DOHH2 (cell line): ENCODE data around the gene HEXA.

Source experiments
- H3F3A ChIP-seq: fragments of 200-600 bp; sonication (generic), shearing (Covaris generic); 2 replicates; pipeline ENCODE4 v1.6.0; 2016; ENCODE audit warnings: antibody characterized with exemption, mild to moderate bottlenecking; ENCODE audit not compliant: control insufficient read depth, insufficient read depth
- H3K27ac ChIP-seq: fragments of 200-600 bp; sonication (generic); 2 replicates; pipeline ENCODE4 v1.5.1; 2014; ENCODE audit warnings: low read depth, mild to moderate bottlenecking, low read length, moderate library complexity
- H3K27me3 ChIP-seq: fragments of 200-600 bp; sonication (generic); 2 replicates; pipeline ENCODE4 v1.6.1; 2014; ENCODE audit warnings: mild to moderate bottlenecking, low read length, mixed read lengths; ENCODE audit not compliant: control insufficient read depth
- H3K36me3 ChIP-seq: fragments of 200-600 bp; sonication (generic); 2 replicates; pipeline ENCODE4 v1.6.1; 2014; ENCODE audit warnings: mild to moderate bottlenecking, low read length, moderate library complexity, mixed read lengths; ENCODE audit not compliant: control insufficient read depth
- H3K4me1 ChIP-seq: fragments of 200-600 bp; sonication (generic); 2 replicates; pipeline ENCODE4 v1.6.1; 2014; ENCODE audit warnings: mild to moderate bottlenecking, low read length, mixed read lengths; ENCODE audit not compliant: control insufficient read depth
- H3K4me2 ChIP-seq: fragments of 200-600 bp; sonication (generic); 2 replicates; pipeline ENCODE4 v1.6.0; 2014; ENCODE audit warnings: mild to moderate bottlenecking, low read length, moderate library complexity
- H3K4me3 ChIP-seq: fragments of 200-600 bp; sonication (generic); 2 replicates; pipeline ENCODE4 v1.5.1; 2014; ENCODE audit warnings: mild to moderate bottlenecking, low read length, mixed read lengths
- H3K79me2 ChIP-seq: fragments of 200-600 bp; sonication (generic); 2 replicates; pipeline ENCODE4 v1.6.1; 2014; ENCODE audit warnings: mild to moderate bottlenecking, low read length, mixed read lengths; ENCODE audit not compliant: control insufficient read depth
- H3K9me2 ChIP-seq: fragments of 200-600 bp; sonication (generic); replicated peaks from 2 replicates; pipeline ENCODE4 v1.6.1; 2014; ENCODE audit warnings: mild to moderate bottlenecking, low read length, mixed read lengths; ENCODE audit not compliant: control insufficient read depth
- H3K9me3 ChIP-seq: fragments of 200-600 bp; sonication (generic); 2 replicates; pipeline ENCODE4 v1.6.1; 2014; ENCODE audit warnings: antibody characterized with exemption, low read length, mixed read lengths; ENCODE audit not compliant: control insufficient read depth, insufficient read depth
- H4K20me1 ChIP-seq: fragments of 200-600 bp; sonication (generic); 2 replicates; pipeline ENCODE4 v1.6.0; 2014; ENCODE audit warnings: low read depth, mild to moderate bottlenecking, antibody characterized with exemption, low read length, moderate library complexity; ENCODE audit not compliant: control insufficient read depth, insufficient read depth
- CTCF ChIP-seq: fragments of 200-600 bp; sonication (generic); IDR thresholded peaks from one replicate; pipeline ENCODE4 v1.5.1; 2014; ENCODE audit warnings: antibody characterized with exemption, mild to moderate bottlenecking, low read depth, low read length; ENCODE audit not compliant: poor library complexity, severe bottlenecking
- EZH2phosphoT487 ChIP-seq: fragments of 200-600 bp; sonication (generic); IDR thresholded peaks from 2 replicates; pipeline ENCODE4 v1.6.1; 2017; ENCODE audit warnings: borderline replicate concordance, mild to moderate bottlenecking, antibody characterized with exemption, low read length, moderate library complexity, mixed read lengths

Gene HEXA

GRCh38 chr15:72318408-72318942 lies 57.3 kb downstream of the HEXA start:
- no peaks in the 10 kb centered on the region for H3K36me3 ChIP-seq
- H3K27me3 ChIP-seq = peaks cover 29% of the 10 kb centered on the region
- H3K27ac ChIP-seq = no peak overlapping the region
- H4K20me1 ChIP-seq = no peaks in the 10 kb centered on the region
- H3K9me3 ChIP-seq = no peaks in the 10 kb centered on the region
- no peak overlapping the region for H3K4me2 ChIP-seq
- no peaks in the 10 kb centered on the region for H3F3A ChIP-seq
- no peaks in the 10 kb centered on the region for H3K79me2 ChIP-seq
- TF ChIP-seq EZH2phosphoT487 = no peak
- TF ChIP-seq CTCF = no peak
- H3K4me3 ChIP-seq = no peak overlapping the region
- no peaks in the 10 kb centered on the region for H3K9me2 ChIP-seq
- peaks cover 9% of the 10 kb centered on the region for H3K4me1 ChIP-seq

GRCh38 chr15:72315706-72316370 lies 60.0 kb downstream of the HEXA start:
- H4K20me1 ChIP-seq = no peaks in the 10 kb centered on the region
- no peak overlapping the region for H3K27ac ChIP-seq
- H3K4me1 ChIP-seq = peaks cover 8% of the 10 kb centered on the region
- peaks cover 29% of the 10 kb centered on the region for H3K27me3 ChIP-seq
- no peaks in the 10 kb centered on the region for H3K9me2 ChIP-seq
- H3K4me2 ChIP-seq = no peak overlapping the region
- no peaks in the 10 kb centered on the region for H3K36me3 ChIP-seq
- H3K79me2 ChIP-seq = no peaks in the 10 kb centered on the region
- no peak for TF ChIP-seq EZH2phosphoT487
- no peak for TF ChIP-seq CTCF
- no peaks in the 10 kb centered on the region for H3F3A ChIP-seq
- no peaks in the 10 kb centered on the region for H3K9me3 ChIP-seq
- H3K4me3 ChIP-seq = no peak overlapping the region

GRCh38 chr15:72313881-72314280 lies 61.9 kb downstream of the HEXA start:
- Histone ChIP-seq H4K20me1 (no peaks in the 10 kb centered on the region), H3K9me2 (no peaks in the 10 kb centered on the region), H3K4me2 (no peak overlapping the region), H3F3A (no peaks in the 10 kb centered on the region), H3K27me3 (peaks cover 25% of the 10 kb centered on the region), H3K79me2 (no peaks in the 10 kb centered on the region), H3K27ac (no peak overlapping the region), H3K9me3 (no peaks in the 10 kb centered on the region), H3K4me1 (no peaks in the 10 kb centered on the region), H3K4me3 (no peak overlapping the region), H3K36me3 (no peaks in the 10 kb centered on the region)
- TF ChIP-seq CTCF = no peak
- TF ChIP-seq EZH2phosphoT487 = no peak
